H1 (cell line): ENCODE data around the gene NTN5. TPM values are rescaled to one million over a fixed set of nuclear protein-coding genes. Genes with fewer than 3 reads are reported as not detected.

ENCODE experiments used
- CTCF ChIA-PET: fragments of 300-600 bp; sonication (Branson Sonifier 250); formaldehyde crosslinking; loops from one replicate; lab custom pipeline; 2021; ENCODE audit not compliant: partially characterized antibody; lab: Charles Lee
- POLR2A ChIA-PET: fragments of 300-600 bp; sonication (Branson Sonifier 250); formaldehyde crosslinking; loops from one replicate; lab custom pipeline; 2021; ENCODE audit warnings: inconsistent platforms; ENCODE audit not compliant: partially characterized antibody; lab: Charles Lee
- DNase-seq, 2 experiments: peaks; one replicate each; pipeline versions ENCODE4 v3.0.0 to v3.0.0-alpha.2; 2010 to 2022; ENCODE audit warnings: low spot score in 2 of 2, low read depth in 1 of 2, mixed read lengths in 1 of 2
- FAIRE-seq: peaks from 2 replicates; lab custom pipeline; 2011; peaks lifted over from hg19 to GRCh38; lab: Jason Lieb, UNC
- H2AFZ ChIP-seq: 2 replicates; pipeline ENCODE4 v1.8.1; 2012; ENCODE audit warnings: low read length, inconsistent platforms
- H2AK5ac ChIP-seq: 2 replicates; pipeline ENCODE4 v1.6.1; 2013; ENCODE audit warnings: low read depth, low read length
- H2BK120ac ChIP-seq: replicated peaks from 2 replicates; pipeline ENCODE3; 2013; ENCODE audit warnings: low read depth, low read length, inconsistent platforms
- H2BK12ac ChIP-seq: 2 replicates; pipeline ENCODE4 v1.6.1; 2013; ENCODE audit warnings: low read depth, low read length
- H2BK15ac ChIP-seq: 2 replicates; pipeline ENCODE4 v1.6.1; 2013; ENCODE audit warnings: low read length
- H2BK20ac ChIP-seq: 2 replicates; pipeline ENCODE4 v1.6.1; 2013; ENCODE audit warnings: low read length
- H2BK5ac ChIP-seq: 2 replicates; pipeline ENCODE4 v1.6.1; 2013; ENCODE audit warnings: low read depth, low read length
- H3K14ac ChIP-seq: 2 replicates; pipeline ENCODE4 v1.6.1; 2013; ENCODE audit warnings: inconsistent platforms; ENCODE audit not compliant: insufficient read length
- H3K18ac ChIP-seq: 2 replicates; pipeline ENCODE4 v1.6.1; 2013; ENCODE audit warnings: low read length; ENCODE audit errors: extremely low read depth
- H3K23ac ChIP-seq: 2 replicates; pipeline ENCODE4 v1.6.1; 2013; ENCODE audit warnings: inconsistent platforms; ENCODE audit not compliant: insufficient read length
- H3K23me2 ChIP-seq: 2 replicates; pipeline ENCODE4 v1.6.1; 2013; ENCODE audit warnings: low read depth, low read length
- H3K27ac ChIP-seq: 2 replicates; pipeline ENCODE4 v1.6.1; 2011; ENCODE audit warnings: low read depth, low read length, inconsistent platforms
- H3K27me3 ChIP-seq, 4 experiments: replicated peaks in 1 of 4; 1 replicate in 1 of 4; 2 replicates in 3 of 4; pipeline versions ENCODE4 v1.6.1 to v1.8.1; 2011 to 2013; ENCODE audit warnings: low read length in 3 of 4, mild to moderate bottlenecking in 3 of 4, inconsistent platforms in 2 of 4, mixed read lengths in 2 of 4, moderate library complexity in 1 of 4; ENCODE audit not compliant: control insufficient read depth in 3 of 4, insufficient read depth in 3 of 4; ENCODE audit errors: extremely low read depth in 1 of 4
- H3K36me3 ChIP-seq, 4 experiments: 2 replicates each; pipeline versions ENCODE4 v1.6.1 to v1.8.1; 2011 to 2013; ENCODE audit warnings: mild to moderate bottlenecking in 4 of 4, low read length in 3 of 4, moderate library complexity in 2 of 4, control low read depth in 1 of 4, inconsistent platforms in 1 of 4; ENCODE audit not compliant: insufficient read depth in 4 of 4, control insufficient read depth in 2 of 4
- H3K4ac ChIP-seq: replicated peaks from 2 replicates; pipeline ENCODE3; 2013; ENCODE audit warnings: low read length, low read depth, mixed read lengths, inconsistent platforms; ENCODE audit not compliant: insufficient read length
- H3K4me1 ChIP-seq, 4 experiments: replicated peaks in 1 of 4; 1 replicate in 1 of 4; 2 replicates in 3 of 4; pipeline versions ENCODE4 v1.6.1 to v1.8.1; 2011 to 2013; ENCODE audit warnings: low read length in 3 of 4, inconsistent platforms in 2 of 4, mixed read lengths in 1 of 4; ENCODE audit not compliant: insufficient read depth in 4 of 4, control insufficient read depth in 3 of 4
- H3K4me2 ChIP-seq, 2 experiments: 2 replicates each; pipeline versions ENCODE4 v1.6.1 to v1.8.1; 2011 to 2013; ENCODE audit warnings: low read depth in 2 of 2, low read length in 2 of 2, control low read depth in 1 of 2, inconsistent platforms in 1 of 2, mild to moderate bottlenecking in 1 of 2; ENCODE audit not compliant: insufficient read depth in 1 of 2
- H3K4me3 ChIP-seq, 4 experiments: fragments of 200-600, 300-600 bp in 1 of 4; sonication (generic), shearing (Covaris generic), sonication (Bioruptor Twin) in 1 of 4; 2 replicates each; pipeline versions ENCODE4 v1.5.1 to v1.8.1; 2011 to 2016; ENCODE audit warnings: low read length in 4 of 4, low read depth in 3 of 4, control low read depth in 2 of 4, inconsistent platforms in 2 of 4, mild to moderate bottlenecking in 2 of 4, mixed read lengths in 1 of 4, moderate library complexity in 1 of 4; ENCODE audit not compliant: insufficient read depth in 2 of 4; ENCODE audit errors: extremely low read depth in 1 of 4
- H3K56ac ChIP-seq: replicated peaks from 2 replicates; pipeline ENCODE3; 2013; ENCODE audit warnings: low read depth, mild to moderate bottlenecking, mixed read lengths, low read length, inconsistent platforms; ENCODE audit not compliant: insufficient read length
- H3K79me1 ChIP-seq: 2 replicates; pipeline ENCODE4 v1.6.1; 2013; ENCODE audit warnings: low read depth, low read length, control low read depth
- H3K79me2 ChIP-seq, 2 experiments: 2 replicates each; pipeline versions ENCODE4 v1.6.1 to v1.8.1; 2012 to 2013; ENCODE audit warnings: low read length in 2 of 2, mild to moderate bottlenecking in 2 of 2, inconsistent platforms in 1 of 2; ENCODE audit not compliant: insufficient read depth in 2 of 2, control insufficient read depth in 1 of 2
- H3K9ac ChIP-seq, 4 experiments: replicated peaks in 1 of 4; 1 replicate in 1 of 4; 2 replicates in 3 of 4; pipeline versions ENCODE4 v1.6.1 to v1.8.1; 2011 to 2013; ENCODE audit warnings: low read depth in 3 of 4, low read length in 3 of 4, control low read depth in 2 of 4, mild to moderate bottlenecking in 2 of 4, moderate library complexity in 2 of 4, inconsistent platforms in 1 of 4; ENCODE audit errors: extremely low read depth in 1 of 4
- H3K9me3 ChIP-seq, 2 experiments: 2 replicates each; pipeline versions ENCODE4 v1.6.1 to v1.8.1; 2012 to 2013; ENCODE audit warnings: mild to moderate bottlenecking in 2 of 2, moderate library complexity in 2 of 2, control low read depth in 1 of 2, inconsistent platforms in 1 of 2, low read depth in 1 of 2, low read length in 1 of 2, mixed read lengths in 1 of 2; ENCODE audit not compliant: insufficient read depth in 2 of 2
- H4K20me1 ChIP-seq, 2 experiments: replicated peaks in 1 of 2; 2 replicates each; pipeline versions ENCODE3 to v1.8.1; 2011 to 2013; ENCODE audit warnings: inconsistent platforms in 2 of 2, low read length in 2 of 2, mild to moderate bottlenecking in 1 of 2; ENCODE audit not compliant: insufficient read depth in 2 of 2, control insufficient read depth in 1 of 2
- H4K5ac ChIP-seq: 2 replicates; pipeline ENCODE4 v1.6.1; 2013; ENCODE audit warnings: low read length, low read depth, mixed read lengths, inconsistent platforms; ENCODE audit not compliant: insufficient read length
- H4K8ac ChIP-seq: 2 replicates; pipeline ENCODE4 v1.8.0; 2013; ENCODE audit warnings: mild to moderate bottlenecking, moderate library complexity, low read length, inconsistent platforms; ENCODE audit not compliant: insufficient read depth; ENCODE audit errors: extremely low read depth
- H4K91ac ChIP-seq: replicated peaks from 2 replicates; pipeline ENCODE3; 2013; ENCODE audit warnings: low read length, mixed read lengths, inconsistent platforms; ENCODE audit not compliant: insufficient read length
- CHD2 ChIP-seq: IDR thresholded peaks from 2 replicates; pipeline ENCODE4 v1.6.1; 2012; ENCODE audit warnings: low read length, improper control_type of control experiment
- CTBP2 ChIP-seq: IDR thresholded peaks from 2 replicates; pipeline ENCODE4 v1.7.0; 2011; ENCODE audit warnings: borderline replicate concordance, mild to moderate bottlenecking, moderate library complexity, mixed read lengths, low read length; ENCODE audit not compliant: insufficient read depth, insufficient read length
- GABPA ChIP-seq: IDR thresholded peaks from 2 replicates; pipeline ENCODE4 v1.6.1; 2011; ENCODE audit warnings: mild to moderate bottlenecking, low read length, moderate library complexity, borderline replicate concordance; ENCODE audit not compliant: insufficient read depth
- JUND ChIP-seq: IDR thresholded peaks from 2 replicates; pipeline ENCODE4 v1.6.1; 2011; ENCODE audit warnings: mild to moderate bottlenecking, improper control_type of control experiment, low read length
- RAD21 ChIP-seq, 2 experiments: IDR thresholded peaks in 1 of 2; conservative IDR thresholded peaks in 1 of 2; 2 replicates each; pipeline ENCODE4 v1.6.1; 2011; ENCODE audit warnings: low read depth in 2 of 2, low read length in 2 of 2, improper control_type of control experiment in 1 of 2, inconsistent platforms in 1 of 2, mild to moderate bottlenecking in 1 of 2, moderate library complexity in 1 of 2
- RFX5 ChIP-seq: IDR thresholded peaks from 2 replicates; pipeline ENCODE4 v1.6.1; 2011; ENCODE audit warnings: low read depth, low read length, improper control_type of control experiment, borderline replicate concordance
- SP4 ChIP-seq: IDR thresholded peaks from 2 replicates; pipeline ENCODE4 v1.6.1; 2012; ENCODE audit warnings: low read length, inconsistent platforms
- SUZ12 ChIP-seq: fragments of 200-600 bp; sonication (generic); IDR thresholded peaks from 2 replicates; pipeline ENCODE4 v1.6.1; 2012; ENCODE audit warnings: mild to moderate bottlenecking, inconsistent platforms, low read length, moderate library complexity, mixed read lengths
- TAF1 ChIP-seq: IDR thresholded peaks from 2 replicates; pipeline ENCODE4 v1.6.1; 2011; ENCODE audit warnings: mild to moderate bottlenecking, low read depth, low read length
- TAF7 ChIP-seq: optimal IDR thresholded peaks from 2 replicates; pipeline ENCODE3; 2011; ENCODE audit warnings: low read depth, mild to moderate bottlenecking, inconsistent platforms, low read length, moderate library complexity, borderline replicate concordance
- WGBS, 2 experiments: shearing (Covaris generic) in 1 of 2; methylation state at CpG; one replicate each; pipeline versions ENCODE4 v1.1.6 to v1.1.7; 2013 to 2015; ENCODE audit warnings: low lambda C conversion rate in 2 of 2, mixed read lengths in 2 of 2, inconsistent platforms in 1 of 2, low coverage in 1 of 2, missing lambda C conversion rate in 1 of 2; ENCODE audit not compliant: insufficient replicate concordance in 2 of 2, insufficient coverage in 1 of 2, insufficient read length in 1 of 2; ENCODE audit errors: extremely low coverage in 1 of 2, missing lambda C conversion rate in 1 of 2; 5-methylcytosine and 5-hydroxymethylcytosine counted together
- polyA plus RNA-seq, 7 experiments: library from polyadenylated mRNA; depleted of rRNA in 3 of 7; stranded (reverse) in 5 of 7; unstranded in 2 of 7; fragments of >200 nt in 5 of 7; fragments of 200-250 nt in 2 of 7; gene quantifications; 1 replicate in 5 of 7; 2 replicates in 1 of 7; 4 replicates in 1 of 7; pipeline versions ENCODE4 v1.2.1 to v1.2.3, GENCODE V29; 2011 to 2013; ENCODE audit warnings: missing spikeins in 2 of 7, mixed read lengths in 2 of 7
- total RNA-seq: library from RNA; stranded (reverse); fragmentation: NEBNext Ultra II Directional; extraction: Animal tissue kit (Norgen Biotek cat#: 25700); gene quantifications from 2 replicates; pipeline ENCODE4 v1.2.1, GENCODE V29; 2021

The NTN5 gene
- total and polyA plus RNA-seq, 2 of the 8 experiments (the other 6 are each of a cell fraction or from before 2014, with no cell fraction given): 0.47 to 0.85 TPM

DNA sequence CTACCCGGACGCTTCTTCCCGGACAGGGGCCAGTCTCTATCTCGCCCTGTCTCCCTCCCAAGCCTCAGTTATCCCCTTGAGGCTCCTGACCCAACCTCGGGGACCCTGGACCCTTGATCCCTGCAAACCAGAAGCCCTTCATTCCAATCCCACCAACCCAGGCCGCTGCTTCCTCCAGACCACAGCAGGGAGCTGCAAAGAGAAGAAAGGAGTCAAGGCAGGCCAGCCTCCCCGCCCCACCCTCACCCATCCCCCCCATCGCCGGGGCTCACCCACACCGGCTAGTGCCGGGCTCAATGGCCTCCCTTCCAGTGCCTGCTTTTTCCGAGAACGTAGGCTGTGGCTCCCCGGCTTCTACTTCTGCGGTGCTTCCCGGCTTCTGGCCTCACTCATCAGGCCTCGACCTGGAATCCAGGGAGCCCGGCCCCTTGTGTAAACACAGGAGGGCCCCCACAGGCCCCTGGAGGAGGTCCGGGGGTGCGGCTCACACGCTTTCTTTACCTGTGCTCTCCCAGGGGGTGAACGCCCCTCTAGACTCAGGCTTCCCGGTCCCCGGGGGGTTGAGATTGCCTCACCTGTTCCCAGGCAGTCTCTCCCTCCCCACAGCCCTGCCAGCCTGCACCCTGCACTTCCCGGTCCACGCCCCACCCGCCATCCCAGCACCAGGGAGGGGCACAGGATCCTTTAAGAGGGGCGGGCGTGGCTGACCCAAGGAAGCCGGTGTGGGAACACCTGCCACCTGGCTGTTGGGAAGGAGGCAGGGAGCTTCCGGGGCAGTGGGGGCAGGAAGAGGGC lies 58.2 kb downstream of the NTN5 start, which contains the start of gene FAM83E:
FAM83E (minus strand) TSS at position 641 of the 795 bp plus-strand sequence. CDS start 1,704 bp downstream, outside the sequence.
- CTCF ChIA-PET: interaction anchor here (0.6 to 7.2 kb wide), 4 partner anchors 8 to 232 kb away, joined by 3 to 37 read pairs (median 5); partner anchors contain the start of gene SPACA4
- Histone ChIP-seq H3K4ac (no peak within 1 kb of the TSS), H2BK120ac (no peak within 1 kb of the TSS), H3K14ac (no peak within 1 kb of the TSS), H3K56ac (peak within 1 kb of the TSS; percentile 35), H2BK20ac (no peak within 1 kb of the TSS), H2AK5ac (peak within 1 kb of the TSS; percentile 54; the same call in 1 of the 2 replicates), H4K91ac (peak within 1 kb of the TSS; percentile 68), H3K4me3 (peak within 1 kb of the TSS; percentile 4 to 50 (median 21); a peak in 6 of 8 replicates), H3K9ac (peak within 1 kb of the TSS in 3 of 4 experiments; percentile 26 to 50 (median 40); a peak in 6 of 7 replicates), H3K36me3 (peaks cover 17 to 32% (median 21%) of the 10 kb centered on the region in 4 experiments), H2BK5ac (peak within 1 kb of the TSS; percentile 88), H3K27ac (peak within 1 kb of the TSS; percentile 80), H4K20me1 (peaks cover 25 to 39% of the 10 kb centered on the region in 2 experiments), H3K18ac (peak within 1 kb of the TSS; percentile 90), H3K23ac (no peak within 1 kb of the TSS), H3K27me3 (no peaks in the 10 kb centered on the region), H3K4me2 (peak within 1 kb of the TSS; percentile 58 to 66), H4K8ac (peak within 1 kb of the TSS; percentile 86), H2BK15ac (no peak within 1 kb of the TSS), H2AFZ (no peak within 1 kb of the TSS), H3K23me2 (peaks cover 4% of the 10 kb centered on the region; the same call in 1 of the 2 replicates), H3K9me3 (no peaks in the 10 kb centered on the region), H2BK12ac (peak within 1 kb of the TSS; percentile 90; the same call in 1 of the 2 replicates), H3K79me2 (peaks cover 20 to 29% of the 10 kb centered on the region in 2 experiments), H3K79me1 (peaks cover 4% of the 10 kb centered on the region; the same call in 1 of the 2 replicates), H3K4me1 (peaks cover 0 to 45% (median 35%) of the 10 kb centered on the region in 4 experiments; a peak in 6 of 7 replicates), H4K5ac (peak within 1 kb of the TSS; percentile 58)
- WGBS, 2 experiments: 22% methylated on average over 30 of the region's 31 CpGs; no CpG with 5 or more reads in 1 of the 2 experiments
- no peak for FAIRE-seq
- POLR2A ChIA-PET: interaction anchor here (0.5 to 30.9 kb wide), 31 partner anchors 2 to 319 kb away, joined by 3 to 788 read pairs (median 4); partner anchors contain the start of genes CA11, DBP, DHDH and FAM83E
- DNase-seq: peak in 1 of 2 experiments; percentile 86
- TF ChIP-seq TAF7: peak; percentile 29
- no peak for TF ChIP-seq SUZ12
- TF ChIP-seq RFX5: peak; percentile 33; the same call in 1 of the 2 replicates
- TF ChIP-seq TAF1: no peak
- peak; percentile 62; the same call in 1 of the 2 replicates for TF ChIP-seq SP4
- TF ChIP-seq JUND: no peak
- TF ChIP-seq GABPA: no peak
- peak in 1 of 2 experiments; percentile 0; a peak in 1 of 4 replicates for TF ChIP-seq RAD21 (IDR thresholded peaks at IDR 0.05 in 1 of 2, conservative IDR thresholded peaks at IDR 0.05 in 1 of 2; ENCODE audit: low read depth in 2 of 2, low read length in 2 of 2)
- no peak for TF ChIP-seq CTBP2
- peak; percentile 32 for TF ChIP-seq CHD2
